ENCODE data around the gene PRR27.

- TF ChIP-seq, protein P1, sequence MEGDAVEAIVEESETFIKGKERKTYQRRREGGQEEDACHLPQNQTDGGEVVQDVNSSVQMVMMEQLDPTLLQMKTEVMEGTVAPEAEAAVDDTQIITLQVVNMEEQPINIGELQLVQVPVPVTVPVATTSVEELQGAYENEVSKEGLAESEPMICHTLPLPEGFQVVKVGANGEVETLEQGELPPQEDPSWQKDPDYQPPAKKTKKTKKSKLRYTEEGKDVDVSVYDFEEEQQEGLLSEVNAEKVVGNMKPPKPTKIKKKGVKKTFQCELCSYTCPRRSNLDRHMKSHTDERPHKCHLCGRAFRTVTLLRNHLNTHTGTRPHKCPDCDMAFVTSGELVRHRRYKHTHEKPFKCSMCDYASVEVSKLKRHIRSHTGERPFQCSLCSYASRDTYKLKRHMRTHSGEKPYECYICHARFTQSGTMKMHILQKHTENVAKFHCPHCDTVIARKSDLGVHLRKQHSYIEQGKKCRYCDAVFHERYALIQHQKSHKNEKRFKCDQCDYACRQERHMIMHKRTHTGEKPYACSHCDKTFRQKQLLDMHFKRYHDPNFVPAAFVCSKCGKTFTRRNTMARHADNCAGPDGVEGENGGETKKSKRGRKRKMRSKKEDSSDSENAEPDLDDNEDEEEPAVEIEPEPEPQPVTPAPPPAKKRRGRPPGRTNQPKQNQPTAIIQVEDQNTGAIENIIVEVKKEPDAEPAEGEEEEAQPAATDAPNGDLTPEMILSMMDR (IDR thresholded peaks at IDR 0.05): no peak
- TF ChIP-seq POLR2A (IDR thresholded peaks at IDR 0.05): no peak
These were observed 25.8 kb downstream of the PRR27 start for GRCh38 chr4:70179811-70180210.

Data from right lobe of liver (tissue), 4 donors.